Peyer's patch (tissue), 4 donors: Measurements from ENCODE around the gene HOXA6. TPM values are rescaled to one million over a fixed set of nuclear protein-coding genes. Genes with fewer than 3 reads are reported as not detected.

Experiments
- DNase-seq, 3 donors: peaks; one replicate each; pipeline ENCODE4 v3.0.0-alpha.2; 2017 to 2019
- H3K27ac ChIP-seq, 4 donors: fragments of 200-600 bp; sonication (generic); one replicate each; pipeline ENCODE4 v1.5.1; 2016 to 2019
- H3K27me3 ChIP-seq, 2 donors: fragments of 200-600 bp; sonication (generic); one replicate each; pipeline ENCODE4 v1.5.1; 2019
- H3K36me3 ChIP-seq, 3 donors: fragments of 200-600 bp; sonication (generic); one replicate each; pipeline ENCODE4 v1.5.1; 2016 to 2019
- H3K4me1 ChIP-seq, 4 donors: fragments of 200-600 bp; sonication (generic); one replicate each; pipeline ENCODE4 v1.5.1; 2016 to 2019
- H3K4me3 ChIP-seq, 4 donors: fragments of 200-600 bp; sonication (generic); 1 replicate in 3 of 4; 2 replicates in 1 of 4; pipeline ENCODE4 v1.5.1; 2016 to 2019; ENCODE audit warnings: mild to moderate bottlenecking in 1 of 4
- H3K9me3 ChIP-seq, 4 donors: fragments of 200-600 bp; sonication (generic); one replicate each; pipeline ENCODE4 v1.5.1; 2016 to 2019; ENCODE audit warnings: mild to moderate bottlenecking in 1 of 4
- POLR2A ChIP-seq, 2 donors: fragments of 450-650 bp; IDR thresholded peaks; one replicate each; pipeline ENCODE4 v1.5.1; 2017; ENCODE audit warnings: antibody characterized with exemption in 2 of 2, mild to moderate bottlenecking in 2 of 2, moderate library complexity in 2 of 2
- total RNA-seq, 4 donors: library from RNA; depleted of rRNA; stranded (reverse); fragments of >200 nt; gene quantifications; one replicate each; pipeline ENCODE4 v1.1.0, GENCODE V29; 2016
- TF ChIP-seq, protein P1 (sequence below), 6 experiments: fragments of 450-650 bp in 4 of 6; fragments of 200-600 bp in 2 of 6; sonication (generic) in 1 of 6; IDR thresholded peaks; one replicate each; pipeline ENCODE4 v1.5.1; 2017 to 2019; ENCODE audit warnings: antibody characterized with exemption in 6 of 6, mild to moderate bottlenecking in 3 of 6, moderate library complexity in 1 of 6

HOXA6 gene
- total RNA-seq, 4 donors from 2014 or later, result 18.7 to 45.0 (median 30.7) TPM

DNA sequence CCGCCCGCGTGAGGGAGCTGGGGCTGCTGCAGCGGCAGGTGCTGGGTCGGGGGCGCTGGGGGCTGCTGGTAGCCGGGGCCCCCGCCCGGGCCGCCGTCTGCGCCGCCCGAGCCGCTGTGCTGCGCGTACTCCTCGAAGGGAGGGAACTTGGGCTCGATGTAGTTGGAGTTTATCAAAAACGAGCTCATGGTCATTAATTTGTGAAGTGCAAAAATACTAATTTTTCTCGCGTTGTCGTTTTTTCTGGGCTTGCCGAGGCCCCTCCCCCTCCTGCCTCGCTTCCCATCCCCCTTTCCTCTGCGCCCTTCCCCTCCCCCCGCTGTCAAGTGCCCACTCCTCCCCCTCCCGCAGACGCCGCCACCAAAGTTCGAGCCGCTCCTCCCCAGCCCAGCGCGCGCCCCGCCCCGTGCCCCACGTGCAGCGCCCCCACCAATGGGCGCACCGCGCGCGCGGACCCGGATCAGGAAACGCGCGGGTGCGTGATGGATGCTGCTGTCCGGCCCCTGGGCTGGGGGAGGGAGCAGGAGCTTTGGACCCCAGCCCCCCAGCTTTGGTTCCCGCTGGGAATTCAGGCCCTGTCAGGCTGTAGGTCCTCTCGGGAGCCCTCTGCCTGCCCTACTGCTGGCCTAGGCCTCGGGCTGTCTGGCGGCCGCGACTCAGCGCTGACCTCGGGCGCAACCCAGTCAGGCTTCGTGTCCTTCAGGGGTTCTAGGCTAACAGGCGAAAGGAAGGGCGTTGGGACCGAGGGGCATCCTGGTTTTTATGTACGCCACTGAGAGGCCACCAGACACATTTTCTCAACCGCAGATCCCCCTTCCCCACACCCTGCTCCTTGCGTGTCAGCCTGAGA, 16.8 kb downstream of the HOXA6 start, which contains the start of gene HOXA4:
Gene HOXA4 (minus strand): TSS at position 218 of the 850 bp plus-strand sequence. CDS start 24 bp downstream, at position 194.
- Histone ChIP-seq H3K4me1 (peaks cover 0 to 69% (median 6%) of the 10 kb centered on the region in 4 donors), H3K27ac (peak within 1 kb of the TSS; percentile 81 to 93 (median 89)), H3K4me3 (peak within 1 kb of the TSS; percentile 57 to 82 (median 70)), H3K27me3 (no peaks in the 10 kb centered on the region), H3K36me3 (no peaks in the 10 kb centered on the region), H3K9me3 (no peaks in the 10 kb centered on the region)
- DNase-seq, result peak; percentile 85 to 95 (median 94)
- TF ChIP-seq POLR2A (IDR thresholded peaks at IDR 0.05), result peak; percentile 73 to 80
- TF ChIP-seq, protein P1, sequence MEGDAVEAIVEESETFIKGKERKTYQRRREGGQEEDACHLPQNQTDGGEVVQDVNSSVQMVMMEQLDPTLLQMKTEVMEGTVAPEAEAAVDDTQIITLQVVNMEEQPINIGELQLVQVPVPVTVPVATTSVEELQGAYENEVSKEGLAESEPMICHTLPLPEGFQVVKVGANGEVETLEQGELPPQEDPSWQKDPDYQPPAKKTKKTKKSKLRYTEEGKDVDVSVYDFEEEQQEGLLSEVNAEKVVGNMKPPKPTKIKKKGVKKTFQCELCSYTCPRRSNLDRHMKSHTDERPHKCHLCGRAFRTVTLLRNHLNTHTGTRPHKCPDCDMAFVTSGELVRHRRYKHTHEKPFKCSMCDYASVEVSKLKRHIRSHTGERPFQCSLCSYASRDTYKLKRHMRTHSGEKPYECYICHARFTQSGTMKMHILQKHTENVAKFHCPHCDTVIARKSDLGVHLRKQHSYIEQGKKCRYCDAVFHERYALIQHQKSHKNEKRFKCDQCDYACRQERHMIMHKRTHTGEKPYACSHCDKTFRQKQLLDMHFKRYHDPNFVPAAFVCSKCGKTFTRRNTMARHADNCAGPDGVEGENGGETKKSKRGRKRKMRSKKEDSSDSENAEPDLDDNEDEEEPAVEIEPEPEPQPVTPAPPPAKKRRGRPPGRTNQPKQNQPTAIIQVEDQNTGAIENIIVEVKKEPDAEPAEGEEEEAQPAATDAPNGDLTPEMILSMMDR (IDR thresholded peaks at IDR 0.05), result no peak

DNA sequence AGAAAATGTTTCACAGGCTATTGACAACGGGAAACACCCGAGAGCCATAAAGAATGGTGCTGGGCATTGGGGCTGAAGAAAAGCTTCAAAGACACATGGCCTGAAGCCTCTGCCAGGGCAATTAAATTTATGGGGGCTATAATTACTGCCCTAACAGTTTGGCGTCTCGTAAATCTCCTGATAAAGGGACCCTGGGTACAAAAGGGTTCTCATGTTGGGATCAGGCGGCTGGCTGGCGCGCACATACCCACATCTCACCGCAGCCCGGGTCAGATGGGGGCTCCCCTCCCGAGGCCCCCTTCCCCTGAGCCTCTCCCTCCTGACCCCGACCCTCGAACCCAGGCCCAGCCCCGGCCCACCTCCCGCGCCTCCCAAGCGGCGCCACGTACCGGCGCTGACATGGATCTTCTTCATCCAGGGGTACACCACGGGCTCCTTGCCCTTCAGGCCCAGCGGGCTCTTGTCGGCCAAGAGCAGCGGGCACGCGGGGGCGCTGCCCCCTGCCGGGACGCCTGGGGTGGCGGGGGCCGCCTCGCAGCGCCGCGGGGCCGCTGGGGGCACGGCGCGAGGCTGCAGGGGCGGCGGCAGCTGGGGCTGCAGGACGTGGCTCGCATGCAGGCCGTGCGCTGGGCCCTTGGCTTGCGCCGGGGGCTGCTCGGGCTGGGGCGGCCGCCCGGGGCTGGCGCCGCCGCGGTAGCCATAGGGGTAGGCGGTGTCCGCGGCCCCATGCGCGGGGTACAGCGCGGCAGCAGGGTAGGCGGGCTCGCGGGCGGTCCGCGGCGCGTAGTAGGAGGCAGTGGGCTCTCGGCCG, 17.6 kb downstream of the HOXA6 start:
- Histone ChIP-seq H3K9me3 (no peaks in the 10 kb centered on the region), H3K36me3 (no peaks in the 10 kb centered on the region), H3K4me1 (peaks cover 0 to 69% (median 3%) of the 10 kb centered on the region in 4 donors), H3K4me3 (peak overlapping the region; percentile 57 to 82 (median 70)), H3K27ac (peak overlapping the region; percentile 81 to 93 (median 89)), H3K27me3 (no peaks in the 10 kb centered on the region)
- DNase-seq, result peak; percentile 17 to 80 (median 72)
- TF ChIP-seq, protein P1 (IDR thresholded peaks at IDR 0.05), result peak in 2 of 6 experiments; percentile 26 to 28
- TF ChIP-seq POLR2A (IDR thresholded peaks at IDR 0.05), result peak; percentile 42 to 58

DNA sequence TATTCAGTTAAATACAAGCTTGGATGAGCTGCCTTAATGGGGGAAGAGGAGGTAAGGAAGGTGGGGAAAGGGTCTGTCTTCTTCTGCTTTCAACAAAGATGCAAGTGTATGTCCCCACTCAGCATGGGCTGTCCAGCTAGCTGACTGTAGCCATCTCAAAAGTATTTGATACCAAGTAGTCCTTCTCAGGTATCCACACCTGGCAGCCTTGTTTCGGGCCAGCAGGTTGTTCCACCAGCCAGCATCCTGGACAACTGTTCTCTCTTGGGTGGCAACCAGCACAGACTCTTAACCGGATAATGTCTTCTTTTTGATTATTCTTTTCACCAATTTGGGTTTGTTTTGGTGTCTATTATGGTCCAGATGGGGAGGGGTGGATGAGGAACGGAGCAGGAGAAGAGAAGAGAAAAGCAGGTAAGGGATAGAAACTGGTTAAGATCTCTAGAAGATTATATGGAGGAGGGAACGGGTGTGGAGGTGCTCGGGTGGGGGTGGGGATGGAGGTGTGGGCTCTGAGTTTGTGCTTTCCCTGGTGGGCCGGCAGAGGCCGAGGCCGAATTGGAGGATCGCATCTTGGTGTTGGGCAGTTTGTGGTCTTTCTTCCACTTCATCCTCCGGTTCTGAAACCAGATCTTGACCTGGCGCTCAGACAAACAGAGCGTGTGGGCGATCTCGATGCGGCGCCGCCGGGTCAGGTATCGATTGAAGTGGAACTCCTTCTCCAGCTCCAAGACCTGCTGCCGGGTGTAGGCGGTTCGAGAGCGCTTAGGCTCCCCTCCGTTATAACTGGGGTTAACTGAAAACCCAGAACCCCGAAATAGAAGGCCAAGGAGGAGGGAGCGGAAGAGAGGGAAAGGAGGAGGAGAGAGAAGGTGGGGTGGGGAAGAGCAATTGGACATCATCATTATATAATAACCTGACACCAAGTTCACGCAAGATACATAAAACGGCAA, 18.5 kb downstream of the HOXA6 start:
- TF ChIP-seq, protein P1 (IDR thresholded peaks at IDR 0.05), result no peak
- TF ChIP-seq POLR2A (IDR thresholded peaks at IDR 0.05), result no peak
- Histone ChIP-seq H3K4me3 (peak overlapping the region; percentile 6 to 82 (median 66)), H3K27ac (peak overlapping the region; percentile 81 to 93 (median 89)), H3K9me3 (no peaks in the 10 kb centered on the region), H3K36me3 (no peaks in the 10 kb centered on the region), H3K4me1 (peaks cover 0 to 67% (median 2%) of the 10 kb centered on the region in 4 donors), H3K27me3 (no peaks in the 10 kb centered on the region)
- DNase-seq, result peak in 2 of 3 donors; percentile 9 to 60

DNA sequence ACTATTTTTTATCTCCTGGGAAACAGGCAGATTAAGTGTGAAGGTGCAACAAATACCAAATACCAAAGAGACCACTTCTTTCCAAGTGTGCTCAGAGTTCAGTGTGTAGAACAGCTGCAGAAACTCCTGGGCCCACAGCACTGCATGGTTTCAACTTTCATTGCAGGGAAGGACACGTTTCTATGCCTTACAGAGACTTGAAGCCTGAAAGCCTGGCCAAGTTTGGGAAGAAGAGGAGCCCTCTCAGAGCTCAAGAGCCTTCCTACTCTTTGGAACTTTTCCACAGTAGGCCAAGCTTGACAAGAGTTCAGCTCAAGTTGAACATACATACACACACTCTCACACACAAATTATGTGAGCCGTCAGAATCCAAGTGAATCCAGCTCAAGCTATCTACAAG, 19.5 kb downstream of the HOXA6 start:
- TF ChIP-seq, protein P1 (IDR thresholded peaks at IDR 0.05), result no peak
- no peak for TF ChIP-seq POLR2A (IDR thresholded peaks at IDR 0.05)
- Histone ChIP-seq H3K36me3 (no peaks in the 10 kb centered on the region), H3K27ac (peak overlapping the region in 3 of 4 donors; percentile 14 to 93 (median 92)), H3K27me3 (no peaks in the 10 kb centered on the region), H3K9me3 (no peaks in the 10 kb centered on the region), H3K4me1 (peaks cover 0 to 70% (median 4%) of the 10 kb centered on the region in 4 donors), H3K4me3 (no peak overlapping the region)
- DNase-seq, result peak in 1 of 3 donors; percentile 6
